CD4-positive, alpha-beta memory T cell (primary cell): ENCODE measurements around the gene NRXN3. TPM values are rescaled to one million over a fixed set of nuclear protein-coding genes. Genes with fewer than 3 reads are reported as not detected.

ENCODE experiments used
- CTCF ChIA-PET: fragments of 350-600 bp; sonication (Branson Sonifier 250); formaldehyde crosslinking; loops from one replicate; lab custom pipeline; 2021; ENCODE audit warnings: inconsistent platforms; ENCODE audit not compliant: partially characterized antibody; lab: Charles Lee
- POLR2A ChIA-PET: fragments of 350-600 bp; sonication (Branson Sonifier 250); formaldehyde crosslinking; loops from one replicate; lab custom pipeline; 2021; ENCODE audit not compliant: partially characterized antibody; lab: Charles Lee
- DNase-seq, 5 donors: peaks; one replicate each; pipeline versions ENCODE4 v3.0.0 to v3.0.0-alpha.2; 2020 to 2022; ENCODE audit warnings: mixed read lengths in 1 of 5
- H3K27ac ChIP-seq: one replicate; pipeline ENCODE4 v1.7.0; 2013; ENCODE audit warnings: low read depth, low read length
- H3K27me3 ChIP-seq: 2 replicates; pipeline ENCODE4 v1.7.0; 2013; ENCODE audit warnings: mild to moderate bottlenecking, low read length, moderate library complexity; ENCODE audit not compliant: insufficient read depth
- H3K36me3 ChIP-seq: 2 replicates; pipeline ENCODE4 v1.7.0; 2013; ENCODE audit warnings: mild to moderate bottlenecking, low read length, moderate library complexity; ENCODE audit not compliant: insufficient read depth
- H3K4me1 ChIP-seq: 2 replicates; pipeline ENCODE4 v1.7.0; 2013; ENCODE audit warnings: mild to moderate bottlenecking, low read length, moderate library complexity; ENCODE audit not compliant: insufficient read depth
- H3K4me3 ChIP-seq, 2 donors: one replicate each; pipeline ENCODE4 v1.7.0; 2013; ENCODE audit warnings: low read length in 2 of 2, mild to moderate bottlenecking in 1 of 2
- H3K9me3 ChIP-seq, 2 donors: one replicate each; pipeline ENCODE4 v1.7.0; 2013; ENCODE audit warnings: low read length in 2 of 2, control low read depth in 1 of 2; ENCODE audit not compliant: control insufficient read depth in 1 of 2
- H3K27ac Mint-ChIP-seq, 7 donors: one replicate each; pipeline ENCODE4 v1.8.0; 2020 to 2021; ENCODE audit warnings: mixed read lengths in 7 of 7, mild to moderate bottlenecking in 6 of 7, inconsistent platforms in 3 of 7, moderate library complexity in 3 of 7
- H3K27me3 Mint-ChIP-seq, 2 donors: one replicate each; pipeline ENCODE4 v1.8.0; 2020 to 2021; ENCODE audit warnings: mixed read lengths in 2 of 2
- H3K36me3 Mint-ChIP-seq, 2 donors: one replicate each; pipeline ENCODE4 v1.8.0; 2020 to 2021; ENCODE audit warnings: mixed read lengths in 2 of 2, inconsistent platforms in 1 of 2, mild to moderate bottlenecking in 1 of 2
- H3K4me1 Mint-ChIP-seq, 4 donors: one replicate each; pipeline ENCODE4 v1.8.0; 2020 to 2021; ENCODE audit warnings: mixed read lengths in 4 of 4, mild to moderate bottlenecking in 1 of 4
- H3K4me3 Mint-ChIP-seq, 8 donors: one replicate each; pipeline ENCODE4 v1.8.0; 2020 to 2021; ENCODE audit warnings: mixed read lengths in 8 of 8, mild to moderate bottlenecking in 7 of 8, moderate library complexity in 6 of 8, inconsistent platforms in 3 of 8
- H3K9me3 Mint-ChIP-seq, 8 donors: one replicate each; pipeline ENCODE4 v1.8.0; 2020 to 2021; ENCODE audit warnings: mixed read lengths in 8 of 8, mild to moderate bottlenecking in 5 of 8, inconsistent platforms in 3 of 8, moderate library complexity in 1 of 8
- intact Hi-C: fragments of 100-400 bp; cut with micrococcal nuclease; formaldehyde crosslinking; loops from one replicate; pipeline ENCODE4 v1.15.1; 2023
- polyA plus RNA-seq, 2 donors: library from polyadenylated mRNA; unstranded; fragments of 300-500 nt; fragmentation: Illumina TruSeq; gene quantifications; one replicate each; pipeline ENCODE4 v1.2.3, GENCODE V29; 2021
- total RNA-seq, 2 experiments: library from RNA; stranded (reverse); gene quantifications; one replicate each; pipeline ENCODE4 v1.2.3, GENCODE V29; 2021

Gene NRXN3
- total and polyA plus RNA-seq, 4 experiments from 2014 or later, result not detected

- Mint-ChIP-seq H3K9me3 (peaks cover 0 to 4% (median under 1%) of the 10 kb centered on the region in 8 donors), H3K36me3 (no peaks in the 10 kb centered on the region), H3K27ac (no peak overlapping the region), H3K4me3 (no peak overlapping the region), H3K4me1 (no peaks in the 10 kb centered on the region), H3K27me3 (peaks cover 5 to 6% of the 10 kb centered on the region in 2 donors)
- intact Hi-C loops, result no loop called here
- Histone ChIP-seq H3K4me3 (no peak overlapping the region), H3K4me1 (no peaks in the 10 kb centered on the region), H3K36me3 (no peaks in the 10 kb centered on the region), H3K27ac (no peak overlapping the region), H3K27me3 (no peaks in the 10 kb centered on the region), H3K9me3 (no peaks in the 10 kb centered on the region)
- ChIA-PET CTCF (no interaction called here), POLR2A (no interaction called here)
- DNase-seq, result no peak
Measured at GRCh38 chr14:78173346-78174035, 3.3 kb downstream of the NRXN3 start.

GRCh38 chr14:78175412-78175811, 5.2 kb downstream of the NRXN3 start:
- Mint-ChIP-seq H3K27me3 (peaks cover 5 to 6% of the 10 kb centered on the region in 2 donors), H3K36me3 (no peaks in the 10 kb centered on the region), H3K4me3 (no peak overlapping the region), H3K9me3 (peaks cover 0 to 5% (median 2%) of the 10 kb centered on the region in 8 donors), H3K27ac (no peak overlapping the region), H3K4me1 (no peaks in the 10 kb centered on the region)
- Histone ChIP-seq H3K9me3 (no peaks in the 10 kb centered on the region), H3K4me3 (no peak overlapping the region), H3K27me3 (no peaks in the 10 kb centered on the region), H3K4me1 (no peaks in the 10 kb centered on the region), H3K36me3 (no peaks in the 10 kb centered on the region), H3K27ac (no peak overlapping the region)
- intact Hi-C loops, result no loop called here
- ChIA-PET POLR2A (no interaction called here), CTCF (no interaction called here)
- no peak for DNase-seq

GRCh38 chr14:78178071-78178470, 7.9 kb downstream of the NRXN3 start:
- Histone ChIP-seq H3K9me3 (no peaks in the 10 kb centered on the region), H3K27me3 (no peaks in the 10 kb centered on the region), H3K36me3 (no peaks in the 10 kb centered on the region), H3K4me3 (no peak overlapping the region), H3K4me1 (no peaks in the 10 kb centered on the region), H3K27ac (no peak overlapping the region)
- POLR2A ChIA-PET, result no interaction called here
- peaks cover 0 to 5% (median 0%) of the 10 kb centered on the region in 8 donors for H3K9me3 Mint-ChIP-seq
- H3K27me3 Mint-ChIP-seq, result peaks cover 0 to 2% of the 10 kb centered on the region in 2 donors
- H3K4me3 Mint-ChIP-seq, result no peak overlapping the region
- CTCF ChIA-PET, result no interaction called here
- no peaks in the 10 kb centered on the region for H3K36me3 Mint-ChIP-seq
- no peak for DNase-seq
- no peak overlapping the region for H3K27ac Mint-ChIP-seq
- intact Hi-C loops, result no loop called here
- H3K4me1 Mint-ChIP-seq, result no peaks in the 10 kb centered on the region

- H3K9me3 ChIP-seq, result no peaks in the 10 kb centered on the region
- ChIA-PET CTCF (no interaction called here), POLR2A (no interaction called here)
- intact Hi-C loops, result no loop called here
- no peak overlapping the region for H3K27ac ChIP-seq
- H3K4me3 ChIP-seq, result no peak overlapping the region
- no peak overlapping the region for H3K27ac Mint-ChIP-seq
- H3K27me3 Mint-ChIP-seq, result peaks cover 0 to 2% of the 10 kb centered on the region in 2 donors
- H3K4me1 ChIP-seq, result no peaks in the 10 kb centered on the region
- H3K27me3 ChIP-seq, result no peaks in the 10 kb centered on the region
- no peak for DNase-seq
- H3K4me1 Mint-ChIP-seq, result no peaks in the 10 kb centered on the region
- H3K36me3 Mint-ChIP-seq, result no peaks in the 10 kb centered on the region
- H3K36me3 ChIP-seq, result no peaks in the 10 kb centered on the region
- H3K9me3 Mint-ChIP-seq, result peaks cover 0 to 5% (median 0%) of the 10 kb centered on the region in 8 donors
- H3K4me3 Mint-ChIP-seq, result no peak overlapping the region
Measured at GRCh38 chr14:78178971-78179370, 8.8 kb downstream of the NRXN3 start.

GRCh38 chr14:78181270-78181669, 11.1 kb downstream of the NRXN3 start:
- H3K4me1 ChIP-seq, result no peaks in the 10 kb centered on the region
- no peaks in the 10 kb centered on the region for H3K36me3 Mint-ChIP-seq
- H3K36me3 ChIP-seq, result no peaks in the 10 kb centered on the region
- H3K4me3 Mint-ChIP-seq, result no peak overlapping the region
- no peak for DNase-seq
- peaks cover 0 to 5% (median 0%) of the 10 kb centered on the region in 8 donors for H3K9me3 Mint-ChIP-seq
- H3K27me3 ChIP-seq, result no peaks in the 10 kb centered on the region
- no peaks in the 10 kb centered on the region for H3K9me3 ChIP-seq
- H3K4me3 ChIP-seq, result no peak overlapping the region
- no peak overlapping the region for H3K27ac Mint-ChIP-seq
- H3K4me1 Mint-ChIP-seq, result no peaks in the 10 kb centered on the region
- peaks cover 1 to 5% of the 10 kb centered on the region in 2 donors for H3K27me3 Mint-ChIP-seq
- POLR2A ChIA-PET, result no interaction called here
- CTCF ChIA-PET, result no interaction called here
- intact Hi-C loops, result no loop called here
- H3K27ac ChIP-seq, result no peak overlapping the region

- CTCF ChIA-PET, result no interaction called here
- Mint-ChIP-seq H3K4me1 (no peaks in the 10 kb centered on the region), H3K27me3 (peaks cover 1 to 5% of the 10 kb centered on the region in 2 donors), H3K36me3 (no peaks in the 10 kb centered on the region), H3K27ac (no peak overlapping the region), H3K4me3 (no peak overlapping the region), H3K9me3 (peaks cover 0 to 5% (median 0%) of the 10 kb centered on the region in 8 donors)
- Histone ChIP-seq H3K4me1 (no peaks in the 10 kb centered on the region), H3K27ac (no peak overlapping the region), H3K9me3 (no peaks in the 10 kb centered on the region), H3K4me3 (no peak overlapping the region), H3K27me3 (no peaks in the 10 kb centered on the region), H3K36me3 (no peaks in the 10 kb centered on the region)
- intact Hi-C loops, result no loop called here
- POLR2A ChIA-PET, result no interaction called here
- no peak for DNase-seq
Measured at GRCh38 chr14:78182722-78183121, 12.5 kb downstream of the NRXN3 start.

GRCh38 chr14:78184157-78184556, 14.0 kb downstream of the NRXN3 start:
- peaks cover 1 to 5% of the 10 kb centered on the region in 2 donors for H3K27me3 Mint-ChIP-seq

More at GRCh38 chr14:78184157-78184556, 14.0 kb downstream of the NRXN3 start:
- intact Hi-C loops, result no loop called here
- peaks cover 0 to 5% (median 0%) of the 10 kb centered on the region in 8 donors for H3K9me3 Mint-ChIP-seq
- CTCF ChIA-PET, result no interaction called here
- Histone ChIP-seq H3K27me3 (no peaks in the 10 kb centered on the region), H3K9me3 (no peaks in the 10 kb centered on the region), H3K27ac (no peak overlapping the region), H3K4me1 (no peaks in the 10 kb centered on the region), H3K4me3 (no peak overlapping the region), H3K36me3 (no peaks in the 10 kb centered on the region)
- H3K27ac Mint-ChIP-seq, result no peak overlapping the region
- no peak for DNase-seq
- H3K4me1 Mint-ChIP-seq, result no peaks in the 10 kb centered on the region
- POLR2A ChIA-PET, result no interaction called here
- H3K36me3 Mint-ChIP-seq, result no peaks in the 10 kb centered on the region
- no peak overlapping the region for H3K4me3 Mint-ChIP-seq
